Activated T-cell treated with anti-CD3 and anti-CD28 coated beads, Interleukin-2, amount 50 U/mL, for 4 hours (primary cell): ENCODE results near the gene CEP170B. TPM values are rescaled to one million over a fixed set of nuclear protein-coding genes. Genes with fewer than 3 reads are reported as not detected.
A peak's percentile ranks its signal among the peaks of the same experiment; 100 is the strongest.

Source experiments
- ATAC-seq, 2 donors: fragments of 200-7000 bp; cut with Tn5 transposase; one replicate each; pipeline ENCODE4 v1.10.0; 2021
- DNase-seq: peaks from one replicate; pipeline ENCODE4 v3.0.0-alpha.2; 2020
- H3K27me3 Mint-ChIP-seq: one replicate; pipeline ENCODE4 v1.8.0; 2021; ENCODE audit warnings: low read depth, mixed read lengths
- H3K36me3 Mint-ChIP-seq: one replicate; pipeline ENCODE4 v1.8.0; 2022; ENCODE audit warnings: mixed read lengths; ENCODE audit not compliant: insufficient read depth
- H3K4me1 Mint-ChIP-seq: one replicate; pipeline ENCODE4 v1.8.0; 2021; ENCODE audit warnings: low read depth, mixed read lengths
- H3K4me3 Mint-ChIP-seq: one replicate; pipeline ENCODE4 v1.8.0; 2021; ENCODE audit warnings: mild to moderate bottlenecking, moderate library complexity, mixed read lengths
- H3K9me3 Mint-ChIP-seq: one replicate; pipeline ENCODE4 v1.8.0; 2021; ENCODE audit warnings: mixed read lengths
- total RNA-seq, 3 donors: library from RNA; stranded (reverse); gene quantifications; one replicate each; pipeline ENCODE4 v1.2.1, GENCODE V29; 2021

CEP170B gene
- total RNA-seq, 3 donors from 2014 or later = 6.9 to 11.1 (median 7.5) TPM

GRCh38 chr14:104928391-104929133 is 63.5 kb downstream of the CEP170B start:
- ATAC-seq = no peak
- Mint-ChIP-seq H3K4me1 (no peaks in the 10 kb centered on the region), H3K27me3 (peaks cover 3% of the 10 kb centered on the region), H3K36me3 (no peaks in the 10 kb centered on the region), H3K9me3 (no peaks in the 10 kb centered on the region), H3K4me3 (no peak overlapping the region)
- no peak for DNase-seq

GRCh38 chr14:104929268-104930230 is 64.5 kb downstream of the CEP170B start:
- H3K4me1 Mint-ChIP-seq = peaks cover 2% of the 10 kb centered on the region
- ATAC-seq (no peak), DNase-seq (no peak)
- no peak overlapping the region for H3K4me3 Mint-ChIP-seq
- H3K9me3 Mint-ChIP-seq = no peaks in the 10 kb centered on the region
- H3K27me3 Mint-ChIP-seq = peaks cover 6% of the 10 kb centered on the region
- H3K36me3 Mint-ChIP-seq = no peaks in the 10 kb centered on the region

- Mint-ChIP-seq H3K36me3 (no peaks in the 10 kb centered on the region), H3K4me1 (peaks cover 4% of the 10 kb centered on the region), H3K4me3 (no peak overlapping the region), H3K9me3 (no peaks in the 10 kb centered on the region), H3K27me3 (peaks cover 8% of the 10 kb centered on the region)
- ATAC-seq (no peak), DNase-seq (no peak)
These were observed 65.6 kb downstream of the CEP170B start for GRCh38 chr14:104930526-104931303.

- no peak overlapping the region for H3K4me3 Mint-ChIP-seq
- ATAC-seq (no peak), DNase-seq (no peak)
- no peaks in the 10 kb centered on the region for H3K36me3 Mint-ChIP-seq
- H3K4me1 Mint-ChIP-seq = peaks cover 4% of the 10 kb centered on the region
- peaks cover 8% of the 10 kb centered on the region for H3K27me3 Mint-ChIP-seq
- no peaks in the 10 kb centered on the region for H3K9me3 Mint-ChIP-seq
These were observed 66.3 kb downstream of the CEP170B start for GRCh38 chr14:104931304-104931770.

- peaks cover 4% of the 10 kb centered on the region for H3K4me1 Mint-ChIP-seq
- ATAC-seq = no peak
- no peak overlapping the region for H3K4me3 Mint-ChIP-seq
- no peaks in the 10 kb centered on the region for H3K36me3 Mint-ChIP-seq
- H3K27me3 Mint-ChIP-seq = peaks cover 8% of the 10 kb centered on the region
- no peak for DNase-seq
- no peaks in the 10 kb centered on the region for H3K9me3 Mint-ChIP-seq
These were observed 67.0 kb downstream of the CEP170B start for GRCh38 chr14:104931771-104932675.

- peak overlapping the region; percentile 67 for H3K4me3 Mint-ChIP-seq
- H3K9me3 Mint-ChIP-seq = no peaks in the 10 kb centered on the region
- H3K36me3 Mint-ChIP-seq = no peaks in the 10 kb centered on the region
- H3K4me1 Mint-ChIP-seq = peaks cover 4% of the 10 kb centered on the region
- peak; percentile 91 to 96 for ATAC-seq
- peaks cover 11% of the 10 kb centered on the region for H3K27me3 Mint-ChIP-seq
- peak; percentile 85 for DNase-seq
These were observed 67.9 kb downstream of the CEP170B start for GRCh38 chr14:104932676-104933631.

- no peak for ATAC-seq
- Mint-ChIP-seq H3K4me1 (peaks cover 4% of the 10 kb centered on the region), H3K9me3 (no peaks in the 10 kb centered on the region), H3K27me3 (peaks cover 9% of the 10 kb centered on the region), H3K4me3 (peak overlapping the region; percentile 72), H3K36me3 (no peaks in the 10 kb centered on the region)
- no peak for DNase-seq
These were observed 69.0 kb downstream of the CEP170B start for GRCh38 chr14:104933746-104934733.

- H3K9me3 Mint-ChIP-seq = no peaks in the 10 kb centered on the region
- peak overlapping the region; percentile 72 for H3K4me3 Mint-ChIP-seq
- no peak for ATAC-seq
- DNase-seq = no peak
- no peaks in the 10 kb centered on the region for H3K36me3 Mint-ChIP-seq
- H3K4me1 Mint-ChIP-seq = peaks cover 4% of the 10 kb centered on the region
- peaks cover 9% of the 10 kb centered on the region for H3K27me3 Mint-ChIP-seq
These were observed 70.1 kb downstream of the CEP170B start for GRCh38 chr14:104935026-104935650.

GRCh38 chr14:104935955-104936354 is 70.9 kb downstream of the CEP170B start:
- no peak for DNase-seq
- H3K4me3 Mint-ChIP-seq = no peak overlapping the region
- no peak for ATAC-seq

GRCh38 chr14:104936361-104937155 is 71.5 kb downstream of the CEP170B start:
- H3K9me3 Mint-ChIP-seq = no peaks in the 10 kb centered on the region

More at GRCh38 chr14:104935955-104936354, 70.9 kb downstream of the CEP170B start:
- Mint-ChIP-seq H3K36me3 (no peaks in the 10 kb centered on the region), H3K9me3 (no peaks in the 10 kb centered on the region), H3K27me3 (peaks cover 11% of the 10 kb centered on the region), H3K4me1 (peaks cover 4% of the 10 kb centered on the region)

More at GRCh38 chr14:104936361-104937155, 71.5 kb downstream of the CEP170B start:
- Mint-ChIP-seq H3K27me3 (peaks cover 11% of the 10 kb centered on the region), H3K4me3 (no peak overlapping the region), H3K4me1 (peaks cover 4% of the 10 kb centered on the region), H3K36me3 (no peaks in the 10 kb centered on the region)
- peak; percentile 1 for DNase-seq
- ATAC-seq = no peak
